ENCODE measurements around the gene TMEM123. TPM values are rescaled to one million over a fixed set of nuclear protein-coding genes. Genes with fewer than 3 reads are reported as not detected.
A peak's percentile ranks its signal among the peaks of the same experiment; 100 is the strongest.

Gene TMEM123
- total RNA-seq (2021) (102 to 116 TPM (median 114 TPM) in 3 replicates), Bru-seq, nascent RNA (percentile 87 among the genes with signal in this experiment)
- long read RNA-seq, experiment 1, transcript TMEM123-202 (5 exons, 3,579 nt), result major isoform, 375 of 415 reads
- long read RNA-seq, experiment 1, partial matches to known transcripts, result 7 of 415 reads
- long read RNA-seq, experiment 1, other reads (novel, unspliced or antisense), result 33 of 415 reads
- long read RNA-seq, experiment 2, transcript TMEM123-202 (5 exons, 3,579 nt), result major isoform, 105 of 204 reads
- long read RNA-seq, experiment 2, partial matches to known transcripts, result 18 of 204 reads
- long read RNA-seq, experiment 2, other reads (novel, unspliced or antisense), result 80 of 204 reads
- long read RNA-seq, experiment 3, transcript TMEM123-202 (5 exons, 3,579 nt), result major isoform, 7 of 25 reads
- long read RNA-seq, experiment 3, partial matches to known transcripts, result 15 of 25 reads
- long read RNA-seq, experiment 3, other reads (novel, unspliced or antisense), result 3 of 25 reads

- Mint-ChIP-seq H3K4me3 (peak within 1 kb of the TSS; percentile 93), H3K4me1 (peaks cover 55% of the 10 kb centered on the region), H3K9me3 (no peaks in the 10 kb centered on the region), H3K27me3 (ENCODE audit: low read depth) (peaks cover 37% of the 10 kb centered on the region), H3K36me3 (peaks cover 9% of the 10 kb centered on the region; the same call in 1 of the 2 replicates), H3K27ac (peak within 1 kb of the TSS; percentile 97)
- POLR2A ChIA-PET, result interaction anchor here (1.0 kb wide), 1 partner anchor 78 kb away, joined by 3 read pairs; no protein-coding TSS in a partner anchor
- ATAC-seq (peak; percentile 76), DNase-seq (ENCODE audit: low spot score) (peak; percentile 81)
- CTCF ChIA-PET, result interaction anchor here (1.0 to 1.3 kb wide), 6 partner anchors 14 to 213 kb away, joined by 3 to 6 read pairs (median 4); no protein-coding TSS in a partner anchor
- TF ChIP-seq ZNF425 (CRISPR knock-in tag; conservative IDR thresholded peaks at IDR 0.05), result no peak
- no peak for TF ChIP-seq ATF1 (CRISPR knock-in tag; IDR thresholded peaks at IDR 0.05)
- TF ChIP-seq NFATC4 (CRISPR knock-in tag; IDR thresholded peaks at IDR 0.05), result no peak
- TF ChIP-seq ATF2 (CRISPR knock-in tag; IDR thresholded peaks at IDR 0.05; ENCODE audit: borderline replicate concordance, low read depth), result no peak
- TF ChIP-seq NR1H2 (CRISPR knock-in tag; IDR thresholded peaks at IDR 0.05), result no peak
- no peak for TF ChIP-seq NFE2L1 (CRISPR knock-in tag; IDR thresholded peaks at IDR 0.05)
- no peak for TF ChIP-seq CBFB (CRISPR knock-in tag; IDR thresholded peaks at IDR 0.05; ENCODE audit: low read depth)
- no peak for TF ChIP-seq AFF4 (CRISPR knock-in tag; IDR thresholded peaks at IDR 0.05; ENCODE audit: borderline replicate concordance)
- TF ChIP-seq FOXP1 (CRISPR knock-in tag; IDR thresholded peaks at IDR 0.05; ENCODE audit: borderline replicate concordance), result peak; percentile 69
- TF ChIP-seq ZMAT4 (CRISPR knock-in tag; IDR thresholded peaks at IDR 0.05), result no peak
- TF ChIP-seq E2F4 (CRISPR knock-in tag; IDR thresholded peaks at IDR 0.05; ENCODE audit: borderline replicate concordance, low read depth), result no peak
- no peak for TF ChIP-seq ZBTB43 (CRISPR knock-in tag; IDR thresholded peaks at IDR 0.05)
- TF ChIP-seq GABPB1 (CRISPR knock-in tag; IDR thresholded peaks at IDR 0.05), result 0 out of 2 replicates have a peak, but pooled peaks have one; percentile 15
- TF ChIP-seq EMX1 (CRISPR knock-in tag; IDR thresholded peaks at IDR 0.05), result no peak
- no peak for TF ChIP-seq ATF3 (CRISPR knock-in tag; conservative IDR thresholded peaks at IDR 0.05)
- TF ChIP-seq ZNF138 (CRISPR knock-in tag; conservative IDR thresholded peaks at IDR 0.05), result 0 out of 2 replicates have a peak, but pooled peaks have one; percentile 22
- TF ChIP-seq TEAD1 (CRISPR knock-in tag; IDR thresholded peaks at IDR 0.05), result no peak; the same call in none of the 2 replicates
- no peak for TF ChIP-seq ETV6 (CRISPR knock-in tag; IDR thresholded peaks at IDR 0.05)
- no peak for TF ChIP-seq FOXJ3 (CRISPR knock-in tag; IDR thresholded peaks at IDR 0.05; ENCODE audit: borderline replicate concordance)
- no peak; the same call in none of the 2 replicates for TF ChIP-seq HMGXB4 (CRISPR knock-in tag; IDR thresholded peaks at IDR 0.05)
- TF ChIP-seq NR2C2 (CRISPR knock-in tag; IDR thresholded peaks at IDR 0.05), result no peak
- no peak for TF ChIP-seq ZNF671 (CRISPR knock-in tag; IDR thresholded peaks at IDR 0.05)
These were observed at the start of gene TMEM123 for GRCh38 chr11:102452461-102453301. Gene TMEM123, minus strand, starts transcription at chr11:102452765. Its CDS starts 142 bp downstream, at chr11:102452623.
